IMR-90 (cell line): ENCODE results near the gene PRSS56. TPM values are rescaled to one million over a fixed set of nuclear protein-coding genes. Genes with fewer than 3 reads are reported as not detected.

ENCODE experiments used
- ATAC-seq: fragments of 200-7000 bp; cut with Tn5 transposase; 2 replicates; pipeline ENCODE4 v1.9.1; 2020; ENCODE audit warnings: low read depth, mild to moderate bottlenecking, moderate library complexity
- BruUV-seq: library from RNA; stranded (reverse); fragments of 400-500 nt; replicated peaks from 2 replicates; lab custom pipeline; 2021; lab: Mats Ljungman, UMichigan
- CTCF ChIA-PET: fragments of 300-600 bp; formaldehyde crosslinking; extraction: SDS; loops from one replicate; lab custom pipeline; 2021; ENCODE audit warnings: antibody characterized with exemption; lab: Yijun Ruan, JAX
- POLR2A ChIA-PET: fragments of 300-600 bp; sonication (Branson Sonifier 250); formaldehyde crosslinking; loops from one replicate; lab custom pipeline; 2022; ENCODE audit warnings: antibody characterized with exemption; ENCODE audit not compliant: unreplicated experiment; lab: Charles Lee
- DNase-seq: peaks from one replicate; pipeline ENCODE4 v3.0.0; 2013
- H2AFZ ChIP-seq: replicated peaks from 2 replicates; pipeline ENCODE3; 2013; ENCODE audit warnings: low read length, mild to moderate bottlenecking; ENCODE audit not compliant: poor library complexity
- H2AK5ac ChIP-seq: 2 replicates; pipeline ENCODE4 v1.6.1; 2013; ENCODE audit warnings: low read depth, low read length, inconsistent platforms
- H2AK9ac ChIP-seq: replicated peaks from 2 replicates; pipeline ENCODE3; 2013; ENCODE audit warnings: mild to moderate bottlenecking, low read depth, low read length, moderate library complexity; ENCODE audit not compliant: poor library complexity
- H2BK120ac ChIP-seq: 2 replicates; pipeline ENCODE4 v1.6.1; 2013; ENCODE audit warnings: low read depth, low read length, inconsistent platforms
- H2BK15ac ChIP-seq: 3 replicates; pipeline ENCODE4 v1.6.1; 2013; ENCODE audit warnings: low read depth, low read length, inconsistent platforms
- H2BK20ac ChIP-seq: 2 replicates; pipeline ENCODE4 v1.6.1; 2013; ENCODE audit warnings: low read depth, mild to moderate bottlenecking, inconsistent platforms, low read length, moderate library complexity
- H2BK5ac ChIP-seq: 2 replicates; pipeline ENCODE4 v1.6.1; 2013; ENCODE audit warnings: mild to moderate bottlenecking, low read depth, low read length, inconsistent platforms; ENCODE audit not compliant: poor library complexity, severe bottlenecking
- H3K14ac ChIP-seq: replicated peaks from 2 replicates; pipeline ENCODE4 v1.6.1; 2013; ENCODE audit warnings: low read depth, low read length, inconsistent platforms
- H3K18ac ChIP-seq: 2 replicates; pipeline ENCODE4 v1.6.1; 2013; ENCODE audit warnings: low read depth, low read length, control low read depth
- H3K23ac ChIP-seq: 2 replicates; pipeline ENCODE4 v1.6.1; 2013; ENCODE audit warnings: low read depth, low read length, inconsistent platforms
- H3K27ac ChIP-seq: 2 replicates; pipeline ENCODE4 v1.5.1; 2013; ENCODE audit warnings: mild to moderate bottlenecking, control low read depth, low read length; ENCODE audit not compliant: insufficient read depth
- H3K27me3 ChIP-seq: 2 replicates; pipeline ENCODE4 v1.6.1; 2013; ENCODE audit warnings: low read length; ENCODE audit not compliant: control insufficient read depth, insufficient read depth
- H3K36me3 ChIP-seq: 2 replicates; pipeline ENCODE4 v1.6.1; 2013; ENCODE audit warnings: low read length, mixed read lengths; ENCODE audit not compliant: control insufficient read depth, insufficient read depth
- H3K4ac ChIP-seq: 2 replicates; pipeline ENCODE4 v1.6.1; 2013; ENCODE audit warnings: low read depth, low read length, inconsistent platforms
- H3K4me1 ChIP-seq: 2 replicates; pipeline ENCODE4 v1.6.1; 2013; ENCODE audit warnings: low read length, mixed read lengths; ENCODE audit not compliant: control insufficient read depth, insufficient read depth
- H3K4me2 ChIP-seq: 2 replicates; pipeline ENCODE4 v1.6.1; 2013; ENCODE audit warnings: low read depth, mild to moderate bottlenecking, control low read depth, low read length, moderate library complexity
- H3K4me3 ChIP-seq: 2 replicates; pipeline ENCODE4 v1.5.1; 2013; ENCODE audit warnings: low read depth, mild to moderate bottlenecking, control low read depth, low read length, moderate library complexity; ENCODE audit not compliant: insufficient read depth
- H3K56ac ChIP-seq: 2 replicates; pipeline ENCODE4 v1.6.1; 2013; ENCODE audit warnings: low read length, inconsistent platforms; ENCODE audit not compliant: insufficient read depth; ENCODE audit errors: extremely low read depth
- H3K79me1 ChIP-seq, 2 experiments: 2 replicates each; pipeline ENCODE4 v1.6.1; 2013; ENCODE audit warnings: low read length in 2 of 2, inconsistent platforms in 1 of 2, low read depth in 1 of 2
- H3K9ac ChIP-seq: 2 replicates; pipeline ENCODE4 v1.6.1; 2013; ENCODE audit warnings: low read depth, low read length, control low read depth
- H3K9me1 ChIP-seq: 2 replicates; pipeline ENCODE4 v1.6.1; 2013; ENCODE audit warnings: low read length, inconsistent platforms; ENCODE audit not compliant: insufficient read depth
- H3K9me3 ChIP-seq: 2 replicates; pipeline ENCODE4 v1.6.1; 2013; ENCODE audit warnings: low read length; ENCODE audit not compliant: control insufficient read depth, insufficient read depth
- H4K20me1 ChIP-seq: 2 replicates; pipeline ENCODE4 v1.6.1; 2013; ENCODE audit warnings: low read length, inconsistent platforms; ENCODE audit not compliant: insufficient read depth
- H4K5ac ChIP-seq: 2 replicates; pipeline ENCODE4 v1.6.1; 2013; ENCODE audit warnings: mild to moderate bottlenecking, low read depth, low read length, control low read depth
- H4K8ac ChIP-seq, 2 experiments: 2 replicates each; pipeline ENCODE4 v1.6.1; 2013; ENCODE audit warnings: low read depth in 2 of 2, low read length in 2 of 2, control low read depth in 1 of 2, inconsistent platforms in 1 of 2
- H4K91ac ChIP-seq: 2 replicates; pipeline ENCODE4 v1.6.1; 2013; ENCODE audit warnings: low read depth, low read length, inconsistent platforms; ENCODE audit not compliant: insufficient read depth
- MXI1 ChIP-seq: IDR thresholded peaks from 2 replicates; pipeline ENCODE4 v1.6.1; 2012; ENCODE audit warnings: low read depth, mild to moderate bottlenecking, low read length, moderate library complexity, borderline replicate concordance
- WGBS, 2 experiments: methylation state at CpG; one replicate each; pipeline versions ENCODE4 v1.1.5 to v1.1.7; 2013; ENCODE audit warnings: missing lambda C conversion rate in 2 of 2; ENCODE audit not compliant: insufficient read length in 1 of 2; ENCODE audit errors: extremely low coverage in 2 of 2; 5-methylcytosine and 5-hydroxymethylcytosine counted together
- dilution Hi-C: fragments of 300-500 bp; cut with HindIII; formaldehyde crosslinking; loops from one replicate; pipeline ENCODE4 v1.14.3; 2018; ENCODE audit warnings: low sequenced_read_pairs; ENCODE audit not compliant: unreplicated experiment
- in situ Hi-C: fragments of 300-500 bp; cut with MboI; formaldehyde crosslinking; loops from 3 replicates; pipeline ENCODE4 v1.14.3; 2019; ENCODE audit warnings: low sequenced_read_pairs, inconsistent platforms, mixed read lengths
- intact Hi-C: fragments of 100-400 bp; cut with micrococcal nuclease; formaldehyde crosslinking; loops from 2 replicates; pipeline ENCODE4 v1.10.0; 2022
- polyA plus RNA-seq, 3 experiments: library from polyadenylated mRNA; depleted of rRNA; stranded (reverse); fragments of >200 nt; gene quantifications; 2 replicates each; pipeline ENCODE4 v1.2.3, GENCODE V29; 2012; ENCODE audit warnings: low replicate concordance in 1 of 3
- total RNA-seq: library from RNA; depleted of rRNA; stranded (reverse); fragments of >200 nt; gene quantifications from 2 replicates; pipeline ENCODE4 v1.2.3, GENCODE V29; 2012

Gene PRSS56
- total and polyA plus RNA-seq, 2 of the 4 experiments (the other 2 are of a cell fraction) = not detected

DNA sequence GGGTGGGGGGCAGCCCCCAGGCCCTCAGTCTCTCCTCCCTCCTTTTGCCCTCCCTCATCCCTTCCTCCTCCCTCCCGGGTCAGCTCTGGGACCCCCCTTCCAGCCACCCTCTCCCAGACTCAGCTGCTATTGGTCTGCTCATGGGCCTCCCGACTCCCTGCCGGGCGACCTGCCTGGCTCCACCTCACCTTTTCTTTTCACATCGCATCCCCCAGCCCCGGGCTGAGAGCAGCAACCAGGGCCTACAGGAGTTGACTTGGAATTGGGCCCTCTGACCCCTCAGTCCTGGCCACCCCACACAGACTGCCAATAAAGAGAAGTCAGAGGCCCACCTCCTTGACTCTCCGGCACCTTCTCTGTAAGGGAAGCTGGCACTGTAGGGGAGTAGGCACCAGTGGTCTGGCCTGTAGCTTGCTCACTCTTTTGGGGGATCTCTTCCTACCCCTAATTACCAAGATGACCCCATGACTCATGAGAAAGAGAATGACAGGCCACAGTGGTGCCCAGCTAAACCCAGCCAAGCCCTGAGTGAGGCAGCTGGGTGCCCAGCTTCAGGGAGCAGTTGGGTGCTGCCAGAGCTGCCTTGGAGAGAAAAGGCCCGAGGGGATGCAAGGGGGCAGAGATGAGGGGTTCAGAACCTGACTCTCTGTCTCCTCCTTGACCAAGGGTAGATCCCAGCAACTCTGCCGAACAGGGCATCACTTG, 30.5 kb upstream of the PRSS56 start:
- WGBS, 2 experiments = 21% methylated on average over 6 of the region's 9 CpGs; no CpG with 5 or more reads in 1 of the 2 experiments
- H3K36me3 ChIP-seq = no peaks in the 10 kb centered on the region
- H3K4me3 ChIP-seq = no peak overlapping the region
- H2AK5ac ChIP-seq = no peak overlapping the region
- H3K14ac ChIP-seq = no peak overlapping the region
- no peak overlapping the region for H3K18ac ChIP-seq
- peaks cover 63% of the 10 kb centered on the region for H3K27me3 ChIP-seq
- H3K9me1 ChIP-seq = no peaks in the 10 kb centered on the region
- intact Hi-C loops (no loop called here), dilution Hi-C loops (no loop called here), in situ Hi-C loops (no loop called here)
- no peak overlapping the region for H2BK5ac ChIP-seq
- no peak overlapping the region for H4K8ac ChIP-seq
- POLR2A ChIA-PET = no interaction called here
- no peak overlapping the region for H3K4ac ChIP-seq
- no peak overlapping the region for H2AK9ac ChIP-seq
- no peak overlapping the region for H4K91ac ChIP-seq
- no peaks in the 10 kb centered on the region for H3K79me1 ChIP-seq
- H2BK20ac ChIP-seq = no peak overlapping the region
- H3K56ac ChIP-seq = no peak overlapping the region; the same call in 1 of the 2 replicates
- H3K4me2 ChIP-seq = no peak overlapping the region
- ATAC-seq (no peak), DNase-seq (no peak)
- no peak for TF ChIP-seq MXI1
- no peaks in the 10 kb centered on the region for H3K9me3 ChIP-seq
- H4K20me1 ChIP-seq = no peaks in the 10 kb centered on the region; the same call in 1 of the 2 replicates
- H4K5ac ChIP-seq = no peak overlapping the region
- no peak overlapping the region for H2BK120ac ChIP-seq
- no peak overlapping the region for H2AFZ ChIP-seq
- H2BK15ac ChIP-seq = no peak overlapping the region
- CTCF ChIA-PET = no interaction called here
- BruUV-seq = no TSS peak
- H3K9ac ChIP-seq = no peak overlapping the region
- H3K27ac ChIP-seq = no peak overlapping the region
- no peaks in the 10 kb centered on the region; the same call in 1 of the 2 replicates for H3K4me1 ChIP-seq
- no peak overlapping the region for H3K23ac ChIP-seq
